Stimulated activated CD8-positive, alpha-beta memory T cell treated with anti-CD3 and anti-CD28 coated beads, Interleukin-7, amount 100 ng/mL, for 24 hours (primary cell): ENCODE measurements around the gene PPFIBP1.
"Not testable (repeated sequence)": the region's sequence is repeated elsewhere in the genome, so short reads cannot be mapped to it uniquely, and the experiment has no call there.

ENCODE experiments used
- DNase-seq: peaks from one replicate; pipeline ENCODE4 v3.0.0-alpha.2; 2020; ENCODE audit warnings: low read depth

PPFIBP1 gene

DNA sequence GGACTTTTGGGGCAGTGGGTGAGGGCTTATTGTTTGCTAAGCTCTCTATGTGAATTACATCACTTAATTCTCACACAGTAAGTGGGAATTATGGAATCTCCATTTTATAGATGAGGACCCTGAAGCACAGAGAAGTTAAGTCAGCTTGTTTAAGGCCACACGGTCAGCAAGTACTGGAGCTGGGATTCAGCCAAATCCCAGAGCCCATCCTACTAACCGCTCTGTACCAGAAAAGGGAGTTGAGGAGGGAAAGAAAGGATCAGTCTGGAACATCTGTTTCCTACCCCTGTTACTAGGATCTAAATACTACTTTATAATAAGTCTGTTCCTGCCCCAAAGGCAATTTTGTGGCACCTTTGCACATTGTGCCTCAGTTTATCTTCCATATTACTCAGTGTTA is 42.6 kb downstream of the PPFIBP1 start:
- DNase-seq = no peak

DNA sequence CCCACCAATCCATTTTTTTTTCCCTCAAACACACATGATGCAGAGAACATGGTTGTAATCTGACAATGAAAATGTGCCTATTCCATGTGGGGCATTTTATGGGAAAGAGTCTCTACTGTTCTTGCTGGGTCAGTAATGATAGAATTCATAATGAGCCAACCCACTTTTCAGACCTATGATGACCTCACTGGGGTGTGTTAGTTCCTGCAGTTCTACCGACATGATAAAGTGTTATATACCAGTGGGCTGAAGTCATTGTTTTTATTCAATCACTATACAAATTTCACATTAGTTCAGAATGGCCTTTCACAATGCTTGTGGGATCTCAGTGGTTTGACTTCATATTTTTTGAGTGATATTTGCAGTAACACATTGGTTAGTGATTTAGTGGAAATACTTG is 47.5 kb downstream of the PPFIBP1 start:
- no peak for DNase-seq

DNA sequence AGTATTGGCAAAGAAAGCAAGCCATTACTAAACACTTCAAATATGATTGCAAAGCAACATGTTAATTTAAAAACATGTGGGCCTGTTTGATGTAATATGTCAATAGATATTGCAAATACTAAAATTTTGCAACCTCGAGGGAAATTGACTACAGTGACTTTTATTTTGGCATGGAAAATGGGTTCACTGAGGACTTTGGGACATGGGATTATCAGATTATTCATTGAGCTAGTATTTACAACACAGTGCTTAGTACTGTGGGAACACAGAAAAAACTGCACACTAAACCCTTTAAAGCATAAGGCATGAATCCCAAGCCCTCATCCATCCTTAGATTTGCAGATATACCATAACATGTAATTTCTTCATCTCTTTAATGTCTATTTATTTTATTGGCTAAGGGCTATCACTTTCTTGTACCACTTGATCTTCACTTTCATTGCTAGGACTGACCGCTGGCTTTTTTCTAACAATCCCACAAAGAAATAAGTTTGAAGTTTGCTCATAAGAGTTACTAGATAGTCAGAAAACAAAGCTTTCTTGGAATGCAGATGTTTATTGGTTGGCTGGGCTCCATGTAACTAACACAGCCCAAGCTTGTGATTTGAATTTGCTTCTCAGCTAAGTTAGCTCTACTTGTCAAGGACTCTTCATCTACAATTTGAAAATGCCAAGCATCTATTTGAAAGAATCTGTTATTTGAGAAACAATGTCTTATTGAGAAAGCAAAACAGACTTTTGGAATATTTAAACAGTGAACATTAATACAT is 48.7 kb downstream of the PPFIBP1 start:
- DNase-seq = no peak

DNA sequence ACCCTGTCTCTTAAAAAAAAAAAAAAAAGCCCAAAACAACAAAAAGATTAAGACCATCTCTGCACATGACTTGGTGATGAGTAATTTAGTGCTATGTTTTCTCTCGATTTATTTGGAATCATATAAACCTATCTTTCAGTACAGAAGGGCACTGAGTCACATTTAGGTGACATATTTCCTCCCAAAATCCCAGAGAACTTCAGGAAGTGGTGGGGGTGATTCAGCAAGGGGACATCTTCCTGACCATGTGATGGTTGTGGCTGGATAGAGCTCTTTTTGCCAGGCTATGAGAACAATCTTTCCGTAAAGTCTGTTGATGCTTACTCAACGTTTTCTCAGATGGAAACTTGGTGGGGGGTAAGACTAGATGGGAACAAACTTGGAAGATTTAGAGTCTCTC is 50.0 kb downstream of the PPFIBP1 start:
- no peak for DNase-seq

DNA sequence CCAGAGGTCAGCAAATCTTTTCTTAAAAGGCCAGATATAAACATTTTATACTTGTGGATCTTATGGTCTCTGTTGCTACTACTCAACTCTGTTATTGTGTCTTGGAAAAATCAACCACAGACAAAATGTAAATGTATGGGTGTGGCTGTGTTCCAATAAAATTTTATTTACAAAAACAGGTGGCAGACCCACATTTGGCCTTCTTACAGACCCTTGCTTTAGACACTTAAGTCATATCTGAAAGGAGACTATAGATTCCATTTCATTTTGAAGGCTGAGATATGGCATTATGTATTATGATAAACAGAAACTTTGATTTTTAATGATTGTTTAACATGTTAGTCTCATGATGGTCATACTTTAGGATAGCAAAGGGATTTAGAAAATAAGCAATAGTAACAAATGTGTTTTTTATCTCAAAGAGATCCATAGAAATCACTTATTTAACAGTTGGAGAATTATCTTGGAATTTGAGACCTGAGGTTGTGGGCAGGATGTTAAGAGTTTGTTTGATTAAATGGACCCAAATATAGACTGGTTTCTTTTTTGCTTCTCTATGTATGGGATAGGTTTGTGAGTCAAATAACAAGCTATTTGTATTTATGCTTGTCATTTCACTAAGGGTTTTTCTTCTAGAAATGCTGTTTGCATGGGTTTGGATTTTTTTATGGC is 51.2 kb downstream of the PPFIBP1 start:
- no peak for DNase-seq

DNA sequence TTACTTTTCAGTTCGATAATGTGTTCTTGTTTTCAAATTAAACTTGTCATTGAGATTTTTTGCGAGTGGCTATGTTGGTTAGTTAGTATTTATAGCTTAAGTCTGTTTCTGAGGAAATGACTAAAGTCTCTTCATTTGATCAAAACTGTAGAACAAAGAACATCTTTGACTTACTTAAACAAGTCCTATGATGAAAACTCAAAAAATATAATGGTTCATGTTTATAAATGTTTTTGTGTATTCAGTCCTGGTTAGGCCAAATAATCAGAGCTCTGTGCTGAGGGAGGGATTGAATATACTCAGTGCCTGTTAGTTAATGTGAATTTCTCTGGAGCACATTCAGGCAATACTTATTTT is 51.7 kb downstream of the PPFIBP1 start:
- DNase-seq = no peak

DNA sequence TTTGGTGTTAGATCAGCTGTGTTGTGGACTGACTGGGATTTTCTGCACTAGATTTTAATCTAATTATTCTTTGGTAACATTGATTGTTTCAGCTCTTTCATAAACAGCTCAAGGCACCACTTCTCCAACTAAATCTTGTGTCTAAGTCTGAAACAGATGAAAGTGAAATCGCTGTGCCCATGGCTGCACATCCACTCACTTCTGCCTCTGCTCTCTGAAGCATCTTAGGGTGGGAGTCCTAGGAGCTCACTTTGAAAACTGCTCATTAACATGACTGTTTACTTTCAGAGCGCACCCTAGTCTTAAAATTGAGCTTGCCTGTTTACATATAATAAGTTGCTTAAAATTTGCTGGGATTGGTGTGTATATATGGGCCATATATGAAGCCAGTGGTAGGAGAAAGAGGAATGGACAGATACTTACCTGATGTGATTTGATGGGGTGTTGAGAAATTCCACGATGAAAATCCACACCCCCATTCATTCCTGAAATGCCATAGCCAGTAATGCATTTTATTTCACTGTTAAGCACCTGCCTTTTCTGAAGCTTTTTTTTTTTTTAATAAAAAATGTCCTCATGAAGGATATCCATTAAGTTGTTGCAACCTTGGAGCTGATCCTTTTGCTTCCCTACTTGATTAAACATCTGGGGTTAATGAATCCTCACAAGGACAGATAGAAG is 52.8 kb downstream of the PPFIBP1 start:
- no peak for DNase-seq

DNA sequence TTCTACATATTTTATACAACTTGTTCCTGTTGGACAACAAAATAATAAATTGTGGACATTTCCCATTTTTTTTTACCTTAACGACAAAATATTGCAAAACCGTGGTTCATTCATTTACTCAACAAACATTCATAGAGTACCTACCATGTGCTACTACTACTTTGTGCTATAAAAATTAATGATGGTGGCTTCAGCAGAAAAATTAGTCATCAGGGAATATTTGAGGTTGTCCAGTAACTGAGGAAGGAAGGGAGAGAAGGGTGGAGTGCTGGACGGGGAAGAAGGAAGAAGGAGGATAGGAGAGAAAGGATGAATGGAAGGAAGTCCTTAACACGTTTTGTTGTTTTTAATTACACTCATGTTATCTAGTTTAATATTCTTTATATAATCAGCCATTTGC is 53.7 kb downstream of the PPFIBP1 start:
- DNase-seq = no peak

DNA sequence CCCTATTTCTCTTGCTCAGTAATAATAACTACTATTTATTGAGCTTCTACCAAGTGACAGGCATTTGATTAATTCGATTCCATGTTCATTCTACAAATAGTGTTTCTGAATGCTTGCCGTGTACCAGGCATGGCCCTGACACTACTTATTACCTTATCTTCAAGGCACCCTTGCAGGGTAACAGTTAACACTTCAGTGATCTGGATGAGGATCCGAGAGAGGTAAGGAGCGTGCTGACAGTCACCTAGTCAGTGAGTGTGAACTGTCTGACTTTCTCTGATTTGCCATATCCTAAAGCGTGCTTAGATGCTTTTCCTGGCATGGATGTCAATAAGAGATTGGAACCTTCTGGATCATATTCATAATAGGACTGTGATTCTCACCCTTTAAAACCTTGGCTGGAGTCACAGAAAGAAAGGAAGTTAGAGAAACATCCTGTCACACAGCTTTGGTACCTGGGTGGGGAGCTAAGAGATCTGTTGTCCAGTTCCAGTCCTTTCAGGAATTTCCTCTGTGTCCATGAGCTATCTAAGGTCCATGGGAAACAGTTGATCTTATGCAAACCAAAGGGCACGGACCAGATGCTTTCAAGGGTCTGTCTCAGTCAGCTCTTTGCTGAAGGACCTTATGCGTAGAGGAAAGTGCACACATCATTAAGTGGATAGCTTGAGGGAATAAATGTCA is 54.8 kb downstream of the PPFIBP1 start:
- no peak for DNase-seq

DNA sequence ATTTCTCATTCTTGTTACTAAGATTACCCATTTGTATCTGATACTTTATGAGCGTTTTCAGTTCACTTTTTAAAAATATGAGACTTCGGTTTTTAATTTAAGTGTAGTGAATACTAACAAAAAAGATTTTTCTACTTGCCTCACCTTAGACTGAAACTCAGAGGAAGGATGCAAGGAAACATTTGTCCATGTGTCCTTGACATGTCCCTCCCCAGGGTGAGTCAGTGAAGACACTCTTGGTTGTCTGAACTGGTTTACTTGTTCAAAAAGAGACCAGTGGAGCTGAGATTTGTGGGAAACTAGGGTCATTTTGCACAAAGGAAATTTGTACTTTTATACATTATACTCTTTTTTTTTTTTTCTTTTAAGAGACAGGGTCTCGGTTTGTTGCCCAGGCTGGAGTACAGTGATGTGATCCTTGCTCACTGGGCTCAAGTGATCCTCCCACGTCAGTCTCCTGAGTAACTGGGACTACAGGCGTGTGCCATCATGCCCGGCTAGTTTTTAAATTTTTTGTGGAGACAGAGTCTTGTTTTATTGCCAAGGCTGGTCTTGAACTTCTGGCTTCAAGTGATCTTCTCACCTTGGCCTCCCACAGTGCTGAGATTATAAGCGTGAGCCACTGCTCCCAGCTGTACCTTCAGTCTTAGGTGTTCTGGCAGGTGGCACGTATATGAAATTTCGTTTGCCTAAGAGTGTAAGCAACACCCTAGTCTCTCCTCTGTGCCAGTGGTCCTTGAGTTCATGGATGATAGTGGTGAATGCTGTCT is 56.7 kb downstream of the PPFIBP1 start:
- DNase-seq = no peak

DNA sequence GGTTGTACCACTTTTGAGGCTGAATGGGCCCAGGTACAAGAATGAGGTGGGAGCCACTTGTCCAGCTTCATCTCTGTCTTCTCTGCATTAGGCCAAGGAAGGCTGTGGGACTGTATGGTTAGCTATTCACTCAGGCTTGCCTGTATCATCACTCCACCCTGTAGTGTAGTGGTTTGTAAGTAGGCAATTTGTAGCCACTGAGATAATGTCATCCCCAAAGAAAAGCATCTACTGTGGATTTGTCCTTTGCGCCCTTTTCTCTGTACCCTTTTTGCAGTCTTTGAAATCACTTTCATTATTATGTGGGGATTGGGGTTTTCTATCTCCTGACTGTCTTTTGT is 57.3 kb downstream of the PPFIBP1 start:
- not testable (repeated sequence) for DNase-seq

DNA sequence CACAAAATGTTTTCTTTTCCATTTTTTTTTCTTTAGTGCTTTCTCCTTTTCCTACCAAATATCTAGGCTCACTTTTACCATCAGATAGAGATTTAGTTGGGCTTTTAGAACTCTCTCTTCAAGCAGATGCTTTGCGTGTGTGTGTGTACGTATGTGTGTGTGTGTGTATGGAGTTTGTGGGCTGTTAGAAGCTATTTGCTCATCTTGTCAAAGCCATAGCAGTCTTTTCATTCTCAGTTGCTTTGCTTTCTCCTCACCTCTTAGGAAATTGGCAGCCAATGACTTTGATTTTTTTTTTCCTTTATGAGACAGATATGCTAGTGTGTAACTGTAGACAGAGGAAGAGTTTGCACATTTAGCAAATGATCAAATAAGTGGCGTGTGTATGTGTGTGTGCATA is 57.8 kb downstream of the PPFIBP1 start:
- DNase-seq = not testable (repeated sequence)

DNA sequence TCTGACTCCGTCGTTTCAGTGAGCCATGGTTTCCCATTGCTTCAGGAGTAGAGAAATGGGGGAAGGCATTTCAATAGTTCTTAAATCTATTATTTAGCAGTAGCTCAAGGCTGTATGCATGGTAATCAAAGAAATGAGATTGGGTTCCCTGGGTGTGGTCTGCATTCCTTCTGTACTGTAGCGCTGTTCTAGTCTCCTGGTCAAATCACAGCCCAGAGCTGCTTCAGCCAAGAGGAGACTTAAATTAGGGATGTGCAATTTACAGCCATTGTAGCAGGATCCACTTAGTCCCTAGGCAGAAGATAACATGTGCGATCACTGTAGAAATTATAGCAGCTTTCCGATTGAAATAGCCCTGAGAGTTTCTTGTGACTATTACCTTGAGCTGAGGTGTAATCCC is 58.4 kb downstream of the PPFIBP1 start:
- DNase-seq = not testable (repeated sequence)

DNA sequence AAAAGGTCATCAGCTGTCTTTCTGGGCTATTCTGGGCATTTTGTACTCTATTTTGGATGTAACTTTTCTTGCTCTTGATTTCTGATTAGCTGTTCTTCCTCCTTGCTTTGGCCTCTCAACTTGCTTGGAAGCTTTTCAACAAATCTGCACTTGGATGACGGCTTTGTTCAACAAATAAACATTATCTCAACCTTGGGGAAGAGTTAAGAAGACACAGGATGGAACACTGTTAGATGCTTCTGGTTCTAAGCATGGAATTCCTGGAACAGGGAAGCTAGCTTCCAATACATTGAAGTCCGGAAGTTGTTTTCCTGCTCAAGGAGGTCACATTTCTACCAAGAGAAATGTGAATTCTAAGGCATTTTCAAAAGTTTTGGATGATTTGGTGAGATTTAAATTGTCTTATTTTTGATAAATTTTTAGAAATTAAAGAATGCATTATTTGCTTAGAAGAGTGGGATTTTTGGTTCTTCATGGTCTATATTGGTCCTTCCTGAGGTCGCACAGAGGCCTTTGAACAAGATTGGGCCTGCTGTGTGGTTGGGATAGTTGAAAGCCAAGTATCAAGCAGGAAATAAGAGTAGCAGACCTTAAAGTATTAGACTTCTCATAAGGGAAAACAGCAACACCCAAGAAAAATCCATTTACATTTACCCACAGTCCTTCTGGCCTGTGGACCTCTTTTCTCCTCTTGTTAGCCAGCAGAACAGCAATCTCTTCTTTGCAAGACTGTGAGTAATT is 59.2 kb downstream of the PPFIBP1 start:
- DNase-seq = no peak

DNA sequence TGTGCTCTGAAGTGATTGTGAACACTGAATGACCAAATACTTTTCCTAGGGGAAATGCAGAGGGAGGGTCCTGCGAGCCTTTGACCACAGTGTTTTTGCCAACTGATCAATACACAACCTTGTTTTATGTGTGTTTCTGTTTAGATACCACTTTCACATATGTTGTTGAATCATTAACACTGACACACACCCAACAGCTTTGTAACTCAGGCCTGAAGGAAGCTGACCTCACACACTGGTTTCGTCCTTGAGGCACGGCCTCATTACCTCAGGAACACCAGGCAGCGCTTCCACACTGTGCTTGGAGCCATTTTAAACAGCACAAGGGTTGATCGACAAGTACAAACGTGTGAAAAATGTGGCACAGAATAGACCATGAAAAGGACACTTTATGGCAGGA is 60.0 kb downstream of the PPFIBP1 start:
- DNase-seq = no peak

DNA sequence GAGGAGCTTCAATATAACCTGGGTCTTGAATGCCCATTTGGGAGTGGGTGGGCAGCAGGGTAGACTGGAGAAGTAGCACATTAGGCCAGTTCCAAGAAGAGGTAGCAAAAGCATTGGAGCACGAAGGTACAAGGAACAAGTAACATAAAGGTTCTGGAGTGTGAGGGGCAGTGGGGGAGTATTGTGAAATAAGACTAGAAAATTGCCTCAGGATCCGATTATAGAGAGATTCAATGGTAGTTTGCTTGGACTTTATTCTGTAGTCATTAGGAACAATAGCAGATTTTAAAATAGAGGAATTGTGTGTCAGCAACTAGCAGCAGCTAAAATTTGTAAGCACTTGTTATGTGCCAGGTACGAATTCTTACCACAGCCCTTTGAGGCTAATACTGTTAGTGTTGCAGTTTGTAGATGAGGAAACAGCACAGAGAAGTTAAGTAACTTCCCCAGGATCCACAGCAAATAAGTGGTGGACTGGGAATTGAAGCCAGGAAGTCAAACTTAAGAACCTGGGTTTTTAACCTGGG is 61.8 kb downstream of the PPFIBP1 start:
- DNase-seq = no peak

DNA sequence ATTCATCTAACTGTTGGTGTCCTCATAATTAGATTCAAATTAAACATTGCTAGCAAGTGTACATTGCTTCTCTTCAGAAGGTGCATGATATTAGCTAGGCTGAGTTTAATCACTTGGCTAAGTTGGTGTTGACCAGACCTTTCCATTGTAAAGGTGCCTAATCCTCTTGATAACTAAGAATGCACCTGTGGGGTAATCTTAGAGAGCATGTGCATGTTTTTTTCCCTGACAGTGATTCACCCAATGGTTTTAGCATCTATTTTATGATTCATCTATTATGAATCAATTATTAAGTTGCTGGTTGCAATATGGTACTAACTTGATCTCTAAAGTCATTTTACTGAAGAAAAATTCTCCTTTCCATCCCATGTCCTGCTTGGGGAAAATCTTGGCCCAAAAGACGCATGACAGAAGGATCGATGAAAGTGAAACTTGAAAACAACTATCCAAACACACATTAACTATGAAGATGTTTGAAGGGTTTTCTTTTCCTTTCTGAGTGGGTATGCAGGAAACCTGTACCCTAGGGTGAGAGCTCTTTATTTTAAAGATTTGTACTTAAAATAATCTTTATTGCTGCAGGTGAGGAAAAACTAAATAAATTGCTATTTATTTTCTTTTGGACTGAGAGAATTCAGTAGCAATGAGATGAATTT is 64.2 kb downstream of the PPFIBP1 start:
- not testable (repeated sequence) for DNase-seq

DNA sequence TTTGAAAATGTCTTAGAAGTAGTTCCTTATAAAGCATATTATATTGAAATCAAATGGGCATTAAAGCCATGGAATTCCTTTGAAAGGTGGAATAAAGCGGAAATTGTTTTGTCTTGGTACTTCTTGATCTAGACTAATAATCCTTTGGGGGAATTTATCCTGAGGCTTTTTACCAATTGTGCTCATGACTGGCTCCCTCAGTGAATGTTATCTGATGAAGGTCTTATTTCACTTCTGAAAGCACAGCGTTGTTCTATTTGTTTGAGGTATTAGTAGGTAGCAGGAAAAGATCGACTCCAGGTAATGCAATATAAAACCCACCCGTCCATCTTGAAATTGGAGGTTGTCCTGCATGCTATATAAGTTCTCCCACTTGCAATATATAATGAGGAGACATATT is 64.8 kb downstream of the PPFIBP1 start:
- no peak for DNase-seq

DNA sequence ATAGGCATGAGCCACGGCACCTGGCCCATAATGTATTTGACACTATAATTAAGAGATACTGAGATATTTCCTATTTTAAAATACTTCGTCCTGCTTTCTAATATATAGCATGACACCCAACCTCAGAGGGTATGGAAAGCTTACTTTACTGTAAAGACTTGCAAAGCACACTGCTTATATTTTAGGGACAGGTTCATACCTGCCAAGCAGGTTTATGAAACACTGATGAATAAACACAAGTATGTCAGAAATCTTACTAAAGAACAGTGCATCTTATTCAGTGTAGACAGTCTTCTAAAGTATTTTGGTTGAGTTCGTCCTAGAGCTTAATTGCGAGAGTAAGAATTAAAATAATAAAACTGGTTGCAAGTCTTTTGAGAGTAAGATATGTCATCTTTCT is 65.4 kb downstream of the PPFIBP1 start:
- no peak for DNase-seq

DNA sequence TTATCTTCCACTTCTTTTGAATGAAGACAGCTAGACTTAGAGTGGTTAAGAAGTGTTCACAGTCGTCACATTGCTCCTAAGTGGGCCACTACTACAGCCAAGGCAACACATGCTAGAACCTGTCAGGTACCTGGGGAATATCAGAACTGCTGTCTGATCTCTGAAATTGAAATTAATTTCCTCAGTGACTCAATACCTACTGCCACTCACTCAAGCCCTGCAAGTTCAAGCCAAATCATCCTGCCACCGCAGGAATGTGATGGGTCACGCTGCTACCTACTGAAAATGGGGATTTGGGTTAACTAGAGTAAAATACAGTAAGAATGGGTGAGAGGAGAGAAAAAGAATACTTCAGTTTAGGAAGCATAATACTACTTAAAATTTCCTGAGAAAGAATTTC is 67.7 kb downstream of the PPFIBP1 start:
- not testable (repeated sequence) for DNase-seq

DNA sequence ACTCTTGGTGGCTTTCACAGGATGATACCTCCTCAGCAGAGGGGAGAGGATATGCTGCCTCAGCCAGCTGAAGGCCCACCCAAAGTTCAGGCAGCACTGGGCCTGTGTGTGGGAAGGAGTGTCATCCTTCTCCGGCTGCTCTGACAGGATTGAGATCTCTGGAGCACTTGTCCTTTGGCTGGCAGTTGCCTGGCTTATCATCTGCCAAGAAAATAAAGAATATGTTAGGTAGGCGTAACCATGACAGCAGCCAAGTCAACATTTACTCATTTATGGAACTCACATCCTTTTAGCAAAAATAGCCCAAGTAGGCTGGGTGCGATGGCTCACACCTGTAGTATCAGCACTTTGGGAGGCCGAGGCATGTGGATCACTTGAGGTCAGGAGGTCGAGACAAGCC is 68.5 kb downstream of the PPFIBP1 start:
- no peak for DNase-seq
